HepG2 (cell line): ENCODE data around the gene PMS1. TPM values are rescaled to one million over a fixed set of nuclear protein-coding genes. Genes with fewer than 3 reads are reported as not detected.
"Not testable (repeated sequence)": the region's sequence is repeated elsewhere in the genome, so short reads cannot be mapped to it uniquely, and the experiment has no call there.

Experiments
- ATAC-seq: fragments of 200-7000 bp; cut with Tn5 transposase; 3 replicates; pipeline ENCODE4 v1.9.1; 2020; ENCODE audit warnings: mild to moderate bottlenecking, moderate library complexity
- BruUV-seq: library from RNA; stranded (reverse); fragments of 400-500 nt; replicated peaks from 2 replicates; lab custom pipeline; 2021; lab: Mats Ljungman, UMichigan
- CTCF ChIA-PET: fragments of 300-600 bp; formaldehyde crosslinking; extraction: SDS; loops from one replicate; lab custom pipeline; 2021; ENCODE audit warnings: low total read pairs, inconsistent platforms, low intra/inter-chr PET ratio; lab: Yijun Ruan, JAX
- POLR2A ChIA-PET: fragments of 350-600 bp; sonication (Branson Sonifier 250); formaldehyde crosslinking; loops from one replicate; lab custom pipeline; 2020; ENCODE audit warnings: antibody characterized with exemption, inconsistent platforms; lab: Yijun Ruan, JAX
- DNase-seq: peaks from one replicate; pipeline ENCODE4 v3.0.0-alpha.2; 2015; ENCODE audit warnings: low spot score
- FAIRE-seq: peaks from 3 replicates; lab custom pipeline; 2011; peaks lifted over from hg19 to GRCh38; lab: Jason Lieb, UNC
- H2AFZ ChIP-seq: one replicate; pipeline ENCODE4 v1.6.1; 2011; ENCODE audit warnings: low read length, inconsistent platforms
- H3K27ac ChIP-seq: fragments of 300-600 bp; 3 replicates; pipeline ENCODE4 v1.8.0; 2011; ENCODE audit warnings: mixed run types, mild to moderate bottlenecking, mixed read lengths, low read length, inconsistent platforms; ENCODE audit not compliant: insufficient read depth; ENCODE audit errors: extremely low read length
- H3K27me3 ChIP-seq, 2 experiments: fragments of 200-600 bp in 1 of 2; 2 replicates in 1 of 2; 3 replicates in 1 of 2; pipeline versions ENCODE4 v1.6.0 to v1.8.0; 2011; ENCODE audit warnings: low read length in 2 of 2, mild to moderate bottlenecking in 2 of 2, moderate library complexity in 2 of 2, inconsistent platforms in 1 of 2; ENCODE audit not compliant: insufficient read depth in 2 of 2, control insufficient read depth in 1 of 2
- H3K36me3 ChIP-seq, 2 experiments: fragments of 200-600 bp in 1 of 2; replicated peaks in 1 of 2; 2 replicates in 1 of 2; 3 replicates in 1 of 2; pipeline versions ENCODE4 v1.5.1 to v1.8.0; 2011; ENCODE audit warnings: low read length in 2 of 2, inconsistent platforms in 1 of 2; ENCODE audit not compliant: insufficient read depth in 2 of 2, control insufficient read depth in 1 of 2
- H3K4me1 ChIP-seq: 2 replicates; pipeline ENCODE4 v1.5.1; 2012; ENCODE audit warnings: low read length, inconsistent platforms; ENCODE audit not compliant: insufficient read depth
- H3K4me2 ChIP-seq: 2 replicates; pipeline ENCODE4 v1.6.0; 2011; ENCODE audit warnings: low read depth, low read length, inconsistent platforms
- H3K4me3 ChIP-seq, 3 experiments: fragments of 200-600 bp in 1 of 3; sonication (generic), shearing (Covaris generic) in 1 of 3; replicated peaks in 1 of 3; 2 replicates each; pipeline ENCODE4 v1.5.1; 2011 to 2016; ENCODE audit warnings: low read length in 3 of 3, inconsistent platforms in 2 of 3, low read depth in 2 of 3, mild to moderate bottlenecking in 2 of 3, control low read depth in 1 of 3, mixed read lengths in 1 of 3; ENCODE audit not compliant: insufficient read depth in 1 of 3
- H3K79me2 ChIP-seq: one replicate; pipeline ENCODE4 v1.6.1; 2011; ENCODE audit warnings: low read length, inconsistent platforms; ENCODE audit not compliant: insufficient read depth
- H3K9ac ChIP-seq: 2 replicates; pipeline ENCODE4 v1.6.0; 2011; ENCODE audit warnings: mild to moderate bottlenecking, low read depth, low read length, inconsistent platforms; ENCODE audit not compliant: insufficient read depth
- H3K9me3 ChIP-seq: 2 replicates; pipeline ENCODE4 v1.5.1; 2012; ENCODE audit warnings: mild to moderate bottlenecking, low read length
- H4K20me1 ChIP-seq: 2 replicates; pipeline ENCODE4 v1.6.0; 2011; ENCODE audit warnings: inconsistent platforms, mild to moderate bottlenecking, low read length, moderate library complexity; ENCODE audit not compliant: insufficient read depth
- MAFF ChIP-seq: IDR thresholded peaks from 2 replicates; pipeline ENCODE4 v1.6.1; 2011; ENCODE audit warnings: low read depth, low read length, improper control_type of control experiment
- MAFK ChIP-seq, 2 experiments: IDR thresholded peaks in 1 of 2; conservative IDR thresholded peaks in 1 of 2; 2 replicates each; pipeline ENCODE4 v1.6.1; 2011; ENCODE audit warnings: improper control_type of control experiment in 2 of 2, low read length in 2 of 2
- REXO4 ChIP-seq: sonication (generic); formaldehyde crosslinking; IDR thresholded peaks from 2 replicates; pipeline ENCODE4 v1.8.0; 2022; ENCODE audit warnings: missing genetic modification reagents, mild to moderate bottlenecking, borderline replicate concordance
- ZC3H13 ChIP-seq: sonication (generic); formaldehyde crosslinking; IDR thresholded peaks from 2 replicates; pipeline ENCODE4 v1.8.1; 2023; ENCODE audit warnings: mild to moderate bottlenecking, missing genetic modification reagents, moderate library complexity
- ZNF333 ChIP-seq: sonication (generic); formaldehyde crosslinking; IDR thresholded peaks from 2 replicates; pipeline ENCODE4 v1.4.0; 2020; ENCODE audit warnings: mild to moderate bottlenecking, missing genetic modification reagents, borderline replicate concordance
- WGBS: methylation state at CpG from one replicate; pipeline ENCODE4 v1.1.6; 2017; ENCODE audit warnings: low lambda C conversion rate; 5-methylcytosine and 5-hydroxymethylcytosine counted together
- in situ Hi-C: cut with HindIII; loops from 2 replicates; pipeline ENCODE4 v1.10.0; 2017; ENCODE audit warnings: low pct_unique_long_range_greater_than_20kb; ENCODE audit not compliant: extremely low pct_ligation_motif_present
- intact Hi-C: fragments of 100-400 bp; cut with micrococcal nuclease; formaldehyde crosslinking; loops from one replicate; pipeline ENCODE4 v1.10.0; 2022; ENCODE audit not compliant: unreplicated experiment
- polyA plus RNA-seq, 8 experiments: library from polyadenylated mRNA; depleted of rRNA in 3 of 8; stranded (reverse) in 7 of 8; unstranded in 1 of 8; fragments of >200 nt; fragmentation: Illumina TruSeq in 4 of 8; extraction: Trizol in 4 of 8; gene quantifications; 2 replicates each; pipeline versions ENCODE4 v1.2.1 to v1.2.3, GENCODE V29; 2011 to 2016; ENCODE audit warnings: low read depth in 4 of 8, missing spikeins in 1 of 8, mixed read lengths in 1 of 8; ENCODE audit not compliant: insufficient read depth in 1 of 8
- total RNA-seq, 5 experiments: library from RNA; depleted of rRNA; stranded (reverse); fragments of >200 nt; fragmentation: Illumina TruSeq; extraction: Trizol; gene quantifications; 2 replicates each; pipeline ENCODE4 v1.2.3, GENCODE V29; 2016; ENCODE audit warnings: low read depth in 1 of 5

Gene PMS1
- total and polyA plus RNA-seq, 2 of the 13 experiments (the other 11 are each of a cell fraction or from before 2014, with no cell fraction given) = 14.6 to 39.9 TPM

DNA sequence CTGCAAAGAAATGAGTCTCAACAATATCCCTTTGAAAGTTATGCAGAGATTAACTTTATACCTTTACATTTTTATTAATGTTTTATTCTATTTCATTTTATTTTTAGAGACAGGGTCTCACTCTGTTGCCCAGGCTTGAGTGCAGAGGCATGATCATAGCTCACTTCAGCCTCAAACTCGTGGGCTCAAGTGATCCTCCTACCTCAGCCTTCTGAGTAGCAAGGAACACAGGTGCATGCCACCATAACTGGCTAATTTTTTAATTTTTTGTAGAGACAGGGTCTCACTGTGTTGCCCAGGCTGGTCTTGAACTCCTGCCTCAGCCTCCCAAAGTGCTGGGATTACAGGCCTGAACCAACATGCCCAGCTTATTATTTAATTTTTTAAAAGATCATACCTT lies 50.4 kb downstream of the PMS1 start:
- DNase-seq, H3K9ac ChIP-seq, intact Hi-C loops, FAIRE-seq, H3K9me3 ChIP-seq, H4K20me1 ChIP-seq, H3K27ac ChIP-seq, H3K79me2 ChIP-seq, H3K27me3 ChIP-seq, H3K4me1 ChIP-seq, ATAC-seq, H2AFZ ChIP-seq, POLR2A ChIA-PET, H3K4me3 ChIP-seq, BruUV-seq, H3K4me2 ChIP-seq, in situ Hi-C loops, CTCF ChIA-PET: not testable (repeated sequence)
- H3K36me3 ChIP-seq = peaks cover 2 to 15% of the 10 kb centered on the region in 2 experiments; a peak in 4 of 5 replicates
- 94% methylated on average over 1 of the region's 1 CpG for WGBS

DNA sequence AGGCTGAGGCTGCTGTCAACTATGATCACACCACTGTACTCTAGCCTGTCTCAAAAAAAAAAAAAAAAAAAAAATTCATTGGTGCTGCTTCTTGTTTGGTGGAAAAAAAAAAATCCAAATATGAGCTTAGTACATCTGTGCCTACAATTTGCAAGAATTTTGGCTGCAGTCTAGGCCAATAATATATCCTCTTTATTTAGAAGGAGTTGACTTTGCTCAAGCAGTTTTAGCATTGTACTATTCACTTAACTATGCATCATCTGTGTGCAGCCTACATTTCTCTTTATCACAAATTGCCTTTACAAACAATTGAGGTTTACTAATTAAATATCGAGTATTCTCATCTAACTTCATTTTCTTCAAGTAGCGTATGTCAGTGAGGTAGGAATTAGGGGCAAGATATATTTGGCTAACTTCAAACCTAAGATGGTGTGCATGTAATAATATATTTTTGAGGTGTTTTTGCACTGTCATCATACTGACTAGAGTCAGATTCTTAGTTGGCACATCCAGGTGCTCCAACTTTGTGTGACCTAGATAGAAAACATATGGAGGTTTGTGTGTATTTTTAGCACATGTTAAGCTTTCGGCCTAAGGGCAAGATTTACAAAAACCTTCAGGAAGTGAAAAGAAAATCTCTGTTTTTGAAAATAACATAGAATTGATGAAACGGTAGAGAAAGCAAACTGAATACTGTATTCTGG lies 51.8 kb downstream of the PMS1 start:
- Histone ChIP-seq H3K27ac (no peak overlapping the region), H3K9ac (no peak overlapping the region), H3K9me3 (no peaks in the 10 kb centered on the region), H3K4me2 (no peak overlapping the region), H2AFZ (no peak overlapping the region), H3K27me3 (no peaks in the 10 kb centered on the region), H3K79me2 (no peaks in the 10 kb centered on the region), H3K4me1 (no peaks in the 10 kb centered on the region), H3K4me3 (no peak overlapping the region), H3K36me3 (peaks cover 2 to 8% of the 10 kb centered on the region in 2 experiments; a peak in 3 of 5 replicates), H4K20me1 (no peaks in the 10 kb centered on the region)
- FAIRE-seq (no peak), DNase-seq (no peak), ATAC-seq (no peak)
- POLR2A ChIA-PET = no interaction called here
- 97% methylated on average over 4 of the region's 4 CpGs for WGBS
- BruUV-seq = no TSS peak
- in situ Hi-C loops (no loop called here), intact Hi-C loops (no loop called here)
- CTCF ChIA-PET = no interaction called here
- TF ChIP-seq ZC3H13 (CRISPR knock-in tag) (no peak), REXO4 (CRISPR knock-in tag) (no peak), MAFF (peak; percentile 57; the same call in 1 of the 2 replicates), ZNF333 (CRISPR knock-in tag) (no peak), MAFK (conservative IDR thresholded peaks at IDR 0.05 in 1 of 2, IDR thresholded peaks at IDR 0.05 in 1 of 2; ENCODE audit: low read length in 2 of 2) (peak; percentile 52 to 76; a peak in 3 of 4 replicates)
